Measurements from ENCODE around the gene FABP7. TPM values are rescaled to one million over a fixed set of nuclear protein-coding genes. Genes with fewer than 3 reads are reported as not detected.

Gene FABP7
- total and polyA plus RNA-seq, 2 of the 13 experiments (the other 11 are each of a cell fraction or from before 2014, with no cell fraction given) = not detected

DNA sequence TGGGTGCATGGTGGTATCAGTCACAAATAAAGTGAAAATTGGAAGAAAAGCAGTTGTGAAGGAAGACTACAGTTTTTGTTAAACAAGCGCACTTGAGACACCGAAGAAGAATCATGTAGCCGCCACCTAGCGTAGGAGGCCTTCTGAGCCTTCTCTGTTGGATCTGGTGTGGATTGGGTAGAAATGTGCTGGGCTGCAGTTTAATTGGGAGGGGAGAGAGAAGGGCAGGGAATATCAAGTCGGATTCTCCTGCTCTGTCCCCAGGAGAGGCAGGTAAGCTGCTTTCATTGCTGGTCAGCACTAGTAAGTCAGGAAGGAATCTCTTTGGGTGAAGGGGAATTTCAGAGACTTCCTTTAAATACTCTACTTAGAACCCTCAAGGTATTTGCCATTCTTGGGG, 1.2 kb upstream of the FABP7 start:
- in situ Hi-C loops (cut with HindIII; ENCODE audit: extremely low pct_ligation_motif_present, low pct_unique_long_range_greater_than_20kb) (no loop called here), intact Hi-C loops (cut with micrococcal nuclease; ENCODE audit: unreplicated experiment) (no loop called here)
- no peak for DNase-seq (ENCODE audit: low spot score)
- no peaks in the 10 kb centered on the region for H3K79me2 ChIP-seq (ENCODE audit: insufficient read depth, low read length)
- TF ChIP-seq ZNF205 (CRISPR knock-in tag; IDR thresholded peaks at IDR 0.05) = no peak
- TF ChIP-seq SMARCC2 (IDR thresholded peaks at IDR 0.05) = no peak
- TF ChIP-seq, protein P1, sequence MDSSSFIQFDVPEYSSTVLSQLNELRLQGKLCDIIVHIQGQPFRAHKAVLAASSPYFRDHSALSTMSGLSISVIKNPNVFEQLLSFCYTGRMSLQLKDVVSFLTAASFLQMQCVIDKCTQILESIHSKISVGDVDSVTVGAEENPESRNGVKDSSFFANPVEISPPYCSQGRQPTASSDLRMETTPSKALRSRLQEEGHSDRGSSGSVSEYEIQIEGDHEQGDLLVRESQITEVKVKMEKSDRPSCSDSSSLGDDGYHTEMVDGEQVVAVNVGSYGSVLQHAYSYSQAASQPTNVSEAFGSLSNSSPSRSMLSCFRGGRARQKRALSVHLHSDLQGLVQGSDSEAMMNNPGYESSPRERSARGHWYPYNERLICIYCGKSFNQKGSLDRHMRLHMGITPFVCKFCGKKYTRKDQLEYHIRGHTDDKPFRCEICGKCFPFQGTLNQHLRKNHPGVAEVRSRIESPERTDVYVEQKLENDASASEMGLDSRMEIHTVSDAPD (CRISPR knock-in tag; IDR thresholded peaks at IDR 0.05) = no peak
- no peak for TF ChIP-seq ZFP36L2 (CRISPR knock-in tag; IDR thresholded peaks at IDR 0.05)
- TF ChIP-seq REXO4 (CRISPR knock-in tag; IDR thresholded peaks at IDR 0.05; ENCODE audit: borderline replicate concordance) = no peak
- TF ChIP-seq ZIK1 (CRISPR knock-in tag; IDR thresholded peaks at IDR 0.05; ENCODE audit: borderline replicate concordance, low read depth) = no peak
- TF ChIP-seq, protein P2, sequence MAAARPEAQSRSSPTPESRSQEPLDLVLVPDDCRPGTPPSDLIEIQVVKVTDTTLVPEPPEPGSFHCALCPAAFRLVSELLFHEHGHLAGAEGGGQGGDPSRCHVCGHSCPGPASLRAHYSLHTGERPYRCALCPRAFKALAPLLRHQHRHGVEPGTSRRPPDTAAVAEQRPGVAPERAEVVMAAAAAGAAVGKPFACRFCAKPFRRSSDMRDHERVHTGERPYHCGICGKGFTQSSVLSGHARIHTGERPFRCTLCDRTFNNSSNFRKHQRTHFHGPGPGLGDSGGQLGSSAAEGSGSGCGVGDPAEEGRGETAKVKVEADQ (CRISPR knock-in tag; IDR thresholded peaks at IDR 0.05; ENCODE audit: borderline replicate concordance) = no peak
- TF ChIP-seq, protein P3, sequence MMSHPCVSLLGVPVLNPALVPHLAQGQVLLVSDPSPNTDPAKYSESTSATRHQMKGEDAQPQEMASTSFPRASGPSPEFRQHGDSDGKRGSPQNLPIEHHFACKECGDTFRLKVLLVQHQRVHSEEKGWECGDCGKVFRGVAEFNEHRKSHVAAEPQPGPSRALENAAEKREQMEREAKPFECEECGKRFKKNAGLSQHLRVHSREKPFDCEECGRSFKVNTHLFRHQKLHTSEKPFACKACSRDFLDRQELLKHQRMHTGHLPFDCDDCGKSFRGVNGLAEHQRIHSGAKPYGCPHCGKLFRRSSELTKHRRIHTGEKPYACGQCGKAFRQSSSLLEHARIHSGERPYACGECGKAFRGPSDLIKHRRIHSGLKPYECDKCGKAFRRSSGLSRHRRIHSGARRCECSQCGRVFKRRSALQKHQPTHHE (CRISPR knock-in tag; IDR thresholded peaks at IDR 0.05; ENCODE audit: borderline replicate concordance) = no peak
- TF ChIP-seq MTA1 (CRISPR knock-in tag; IDR thresholded peaks at IDR 0.05; ENCODE audit: borderline replicate concordance) = no peak
- TF ChIP-seq DNMT1 (CRISPR knock-in tag; IDR thresholded peaks at IDR 0.05) = no peak
- TF ChIP-seq, protein P4, sequence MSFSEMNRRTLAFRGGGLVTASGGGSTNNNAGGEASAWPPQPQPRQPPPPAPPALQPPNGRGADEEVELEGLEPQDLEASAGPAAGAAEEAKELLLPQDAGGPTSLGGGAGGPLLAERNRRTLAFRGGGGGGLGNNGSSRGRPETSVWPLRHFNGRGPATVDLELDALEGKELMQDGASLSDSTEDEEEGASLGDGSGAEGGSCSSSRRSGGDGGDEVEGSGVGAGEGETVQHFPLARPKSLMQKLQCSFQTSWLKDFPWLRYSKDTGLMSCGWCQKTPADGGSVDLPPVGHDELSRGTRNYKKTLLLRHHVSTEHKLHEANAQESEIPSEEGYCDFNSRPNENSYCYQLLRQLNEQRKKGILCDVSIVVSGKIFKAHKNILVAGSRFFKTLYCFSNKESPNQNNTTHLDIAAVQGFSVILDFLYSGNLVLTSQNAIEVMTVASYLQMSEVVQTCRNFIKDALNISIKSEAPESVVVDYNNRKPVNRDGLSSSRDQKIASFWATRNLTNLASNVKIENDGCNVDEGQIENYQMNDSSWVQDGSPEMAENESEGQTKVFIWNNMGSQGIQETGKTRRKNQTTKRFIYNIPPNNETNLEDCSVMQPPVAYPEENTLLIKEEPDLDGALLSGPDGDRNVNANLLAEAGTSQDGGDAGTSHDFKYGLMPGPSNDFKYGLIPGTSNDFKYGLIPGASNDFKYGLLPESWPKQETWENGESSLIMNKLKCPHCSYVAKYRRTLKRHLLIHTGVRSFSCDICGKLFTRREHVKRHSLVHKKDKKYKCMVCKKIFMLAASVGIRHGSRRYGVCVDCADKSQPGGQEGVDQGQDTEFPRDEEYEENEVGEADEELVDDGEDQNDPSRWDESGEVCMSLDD (CRISPR knock-in tag; IDR thresholded peaks at IDR 0.05; ENCODE audit: borderline replicate concordance) = no peak
- no peaks in the 10 kb centered on the region for H3K36me3 ChIP-seq (replicated peaks in 1 of 2; ENCODE audit: control insufficient read depth in 1 of 2, insufficient read depth in 2 of 2, low read length in 2 of 2)
- no TSS peak for BruUV-seq (replicated peaks)
- H4K20me1 ChIP-seq (ENCODE audit: insufficient read depth, low read length) = no peaks in the 10 kb centered on the region
- FAIRE-seq = no peak
- no peaks in the 10 kb centered on the region for H3K9me3 ChIP-seq (ENCODE audit: low read length)
- ChIA-PET CTCF (ENCODE audit: low intra/inter-chr PET ratio, low total read pairs) (no interaction called here), POLR2A (no interaction called here)
- no peak overlapping the region for H3K4me2 ChIP-seq (ENCODE audit: low read depth, low read length)
- no peaks in the 10 kb centered on the region for H3K4me1 ChIP-seq (ENCODE audit: insufficient read depth, low read length)
- 71% methylated on average over 5 of the region's 5 CpGs for WGBS (ENCODE audit: low lambda C conversion rate)
- ATAC-seq = no peak
- no peak overlapping the region for H2AFZ ChIP-seq (ENCODE audit: low read length)
- no peak overlapping the region for H3K9ac ChIP-seq (ENCODE audit: insufficient read depth, low read depth, low read length)
- peaks cover 0 to 19% of the 10 kb centered on the region in 2 experiments; a peak in 3 of 5 replicates for H3K27me3 ChIP-seq (ENCODE audit: control insufficient read depth in 1 of 2, insufficient read depth in 2 of 2, low read length in 2 of 2)
- H3K4me3 ChIP-seq (replicated peaks in 1 of 3; ENCODE audit: insufficient read depth in 1 of 3, low read depth in 2 of 3, low read length in 3 of 3) = no peak overlapping the region
- no peak overlapping the region for H3K27ac ChIP-seq (ENCODE audit: extremely low read length, insufficient read depth, low read length)
